AG08396 (cell line): ENCODE results near the gene INPP5D.

Experiments used
- DNase-seq: peaks from one replicate; pipeline ENCODE4 v3.0.0; 2012; ENCODE audit warnings: low spot score, mixed read lengths

The INPP5D gene

GRCh38 chr2:233236820-233237589 lies 176.9 kb downstream of the INPP5D start:
- no peak for DNase-seq

GRCh38 chr2:233240897-233241296 lies 180.8 kb downstream of the INPP5D start:
- no peak for DNase-seq

GRCh38 chr2:233241803-233242202 lies 181.7 kb downstream of the INPP5D start:
- DNase-seq, result no peak

GRCh38 chr2:233242231-233242927 lies 182.2 kb downstream of the INPP5D start:
- no peak for DNase-seq

- no peak for DNase-seq
These were observed 183.2 kb downstream of the INPP5D start for GRCh38 chr2:233243348-233243747.

- DNase-seq, result no peak
These were observed 184.7 kb downstream of the INPP5D start for GRCh38 chr2:233244818-233245217.

GRCh38 chr2:233245406-233245805 lies 185.3 kb downstream of the INPP5D start:
- DNase-seq, result no peak

GRCh38 chr2:233247116-233247515 lies 187.0 kb downstream of the INPP5D start:
- no peak for DNase-seq

- DNase-seq, result no peak
These were observed 187.6 kb downstream of the INPP5D start for GRCh38 chr2:233247744-233248143.

- no peak for DNase-seq
These were observed 188.9 kb downstream of the INPP5D start for GRCh38 chr2:233248999-233249398.

GRCh38 chr2:233250568-233250967 lies 190.4 kb downstream of the INPP5D start:
- DNase-seq, result no peak

- DNase-seq, result no peak
These were observed 190.8 kb downstream of the INPP5D start for GRCh38 chr2:233250985-233251305.

- peak; percentile 99 for DNase-seq
These were observed 191.4 kb downstream of the INPP5D start, which contains the start of gene ATG16L1 for GRCh38 chr2:233251306-233252116. Gene ATG16L1 (plus strand): TSS chr2:233251673. CDS start chr2:233251828, 155 bp downstream.

GRCh38 chr2:233252227-233252626 lies 192.1 kb downstream of the INPP5D start:
- no peak for DNase-seq

GRCh38 chr2:233255151-233255550 lies 195.0 kb downstream of the INPP5D start:
- no peak for DNase-seq

- no peak for DNase-seq
These were observed 195.9 kb downstream of the INPP5D start for GRCh38 chr2:233256048-233256447.
